H1 (cell line): ENCODE data around the gene NR3C2. TPM values are rescaled to one million over a fixed set of nuclear protein-coding genes. Genes with fewer than 3 reads are reported as not detected.

Source experiments
- BCL11A ChIP-seq, 2 experiments: IDR thresholded peaks; one replicate each; pipeline ENCODE4 v1.6.1; 2011; ENCODE audit warnings: low read depth in 2 of 2, low read length in 2 of 2, mild to moderate bottlenecking in 2 of 2
- CBX8 ChIP-seq: fragments of 300-800, 300-1000 bp; sonication (generic); IDR thresholded peaks from 2 replicates; pipeline ENCODE4 v1.7.1; 2016; ENCODE audit warnings: low read depth, low read length, borderline replicate concordance
- CHD7 ChIP-seq: fragments of 300-600 bp; sonication (generic); IDR thresholded peaks from 2 replicates; pipeline ENCODE4 v1.7.1; 2012; ENCODE audit warnings: low read length, moderate library complexity, mild to moderate bottlenecking, inconsistent platforms; ENCODE audit not compliant: insufficient replicate concordance
- CREB1 ChIP-seq: IDR thresholded peaks from 2 replicates; pipeline ENCODE4 v1.6.1; 2012; ENCODE audit warnings: inconsistent platforms
- POLR2A ChIP-seq, 2 experiments: IDR thresholded peaks; 1 replicate in 1 of 2; 2 replicates in 1 of 2; pipeline ENCODE4 v1.6.1; 2011; ENCODE audit warnings: low read depth in 2 of 2, low read length in 2 of 2, mild to moderate bottlenecking in 2 of 2; ENCODE audit errors: control extremely low read depth in 1 of 2
- SAP30 ChIP-seq: fragments of 300-600 bp; sonication (generic); IDR thresholded peaks from 2 replicates; pipeline ENCODE4 v1.7.1; 2012; ENCODE audit warnings: low read length, moderate library complexity, mild to moderate bottlenecking, inconsistent platforms; ENCODE audit not compliant: insufficient read depth, insufficient replicate concordance
- SIX5 ChIP-seq: IDR thresholded peaks from 2 replicates; pipeline ENCODE4 v1.6.1; 2011; ENCODE audit warnings: mild to moderate bottlenecking, low read depth, low read length
- SP1 ChIP-seq: IDR thresholded peaks from 2 replicates; pipeline ENCODE4 v1.6.1; 2011; ENCODE audit warnings: low read depth, low read length
- TAF1 ChIP-seq: IDR thresholded peaks from 2 replicates; pipeline ENCODE4 v1.6.1; 2011; ENCODE audit warnings: mild to moderate bottlenecking, low read depth, low read length
- ZNF274 ChIP-seq: IDR thresholded peaks from 2 replicates; pipeline ENCODE4 v1.7.0; 2012; ENCODE audit warnings: low read length, borderline replicate concordance; ENCODE audit errors: extremely low read depth
- polyA plus RNA-seq, 7 experiments: library from polyadenylated mRNA; depleted of rRNA in 3 of 7; stranded (reverse) in 5 of 7; unstranded in 2 of 7; fragments of >200 nt in 5 of 7; fragments of 200-250 nt in 2 of 7; gene quantifications; 1 replicate in 5 of 7; 2 replicates in 1 of 7; 4 replicates in 1 of 7; pipeline versions ENCODE4 v1.2.1 to v1.2.3, GENCODE V29; 2011 to 2013; ENCODE audit warnings: missing spikeins in 2 of 7, mixed read lengths in 2 of 7
- total RNA-seq: library from RNA; stranded (reverse); fragmentation: NEBNext Ultra II Directional; extraction: Animal tissue kit (Norgen Biotek cat#: 25700); gene quantifications from 2 replicates; pipeline ENCODE4 v1.2.1, GENCODE V29; 2021
- TF ChIP-seq, protein P1 (sequence below): IDR thresholded peaks from 2 replicates; pipeline ENCODE4 v1.6.1; 2011; ENCODE audit warnings: low read depth, mild to moderate bottlenecking, low read length; ENCODE audit not compliant: insufficient read depth
- TF ChIP-seq, protein P2 (sequence below): IDR thresholded peaks from 2 replicates; pipeline ENCODE4 v1.6.1; 2012; ENCODE audit warnings: inconsistent platforms

Gene NR3C2
- total and polyA plus RNA-seq, 2 of the 8 experiments (the other 6 are each of a cell fraction or from before 2014, with no cell fraction given): 0.80 to 3.9 TPM

- TF ChIP-seq CHD7: no peak
- no peak for TF ChIP-seq CBX8
- TF ChIP-seq ZNF274: no peak
- TF ChIP-seq, protein P1, sequence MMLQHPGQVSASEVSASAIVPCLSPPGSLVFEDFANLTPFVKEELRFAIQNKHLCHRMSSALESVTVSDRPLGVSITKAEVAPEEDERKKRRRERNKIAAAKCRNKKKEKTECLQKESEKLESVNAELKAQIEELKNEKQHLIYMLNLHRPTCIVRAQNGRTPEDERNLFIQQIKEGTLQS: no peak
- TF ChIP-seq SIX5: no peak
- TF ChIP-seq CREB1: no peak
- TF ChIP-seq, protein P2, sequence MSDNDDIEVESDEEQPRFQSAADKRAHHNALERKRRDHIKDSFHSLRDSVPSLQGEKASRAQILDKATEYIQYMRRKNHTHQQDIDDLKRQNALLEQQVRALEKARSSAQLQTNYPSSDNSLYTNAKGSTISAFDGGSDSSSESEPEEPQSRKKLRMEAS: no peak
- TF ChIP-seq SP1: no peak
- no peak for TF ChIP-seq POLR2A (IDR thresholded peaks at IDR 0.05; ENCODE audit: control extremely low read depth in 1 of 2, low read depth in 2 of 2, low read length in 2 of 2)
- TF ChIP-seq TAF1: no peak
- no peak for TF ChIP-seq SAP30
- TF ChIP-seq BCL11A (IDR thresholded peaks at IDR 0.05; ENCODE audit: low read depth in 2 of 2, low read length in 2 of 2): no peak
These were observed 257.3 kb downstream of the NR3C2 start (continued) for GRCh38 chr4:148184922-148185321.
